ENCODE data around the gene USP48. TPM values are rescaled to one million over a fixed set of nuclear protein-coding genes. Genes with fewer than 3 reads are reported as not detected.
"Not testable (repeated sequence)": the region's sequence is repeated elsewhere in the genome, so short reads cannot be mapped to it uniquely, and the experiment has no call there.

Gene USP48
- total RNA-seq, 4 donors from 2014 or later, result 35.4 to 198 (median 50.7) TPM

- H3K9me3 ChIP-seq, result no peaks in the 10 kb centered on the region
- no peak overlapping the region for H3K4me3 ChIP-seq
- H3K27ac ChIP-seq, result no peak overlapping the region
- no peak for DNase-seq
- no peaks in the 10 kb centered on the region for H3K27me3 ChIP-seq
- no peaks in the 10 kb centered on the region for H3K4me1 ChIP-seq
- TF ChIP-seq POLR2A (IDR thresholded peaks at IDR 0.05) (no peak), CTCF (IDR thresholded peaks at IDR 0.05) (no peak)
- peaks cover 0 to 71% (median 0%) of the 10 kb centered on the region in 3 donors for H3K36me3 ChIP-seq
Measured at GRCh38 chr1:21681426-21681825, 101.5 kb downstream of the USP48 start.

- Histone ChIP-seq H3K27ac (no peak overlapping the region), H3K27me3 (no peaks in the 10 kb centered on the region), H3K36me3 (peaks cover 0 to 66% (median 0%) of the 10 kb centered on the region in 3 donors), H3K9me3 (no peaks in the 10 kb centered on the region), H3K4me3 (no peak overlapping the region), H3K4me1 (no peaks in the 10 kb centered on the region)
- no peak for TF ChIP-seq CTCF (IDR thresholded peaks at IDR 0.05)
- TF ChIP-seq POLR2A (IDR thresholded peaks at IDR 0.05), result no peak
- DNase-seq, result no peak
Measured at GRCh38 chr1:21680918-21681317, 102.0 kb downstream of the USP48 start.

GRCh38 chr1:21680381-21680780 is 102.6 kb downstream of the USP48 start:
- Histone ChIP-seq H3K9me3 (no peaks in the 10 kb centered on the region), H3K4me1 (no peaks in the 10 kb centered on the region), H3K36me3 (peaks cover 0 to 60% (median 0%) of the 10 kb centered on the region in 3 donors), H3K27ac (no peak overlapping the region), H3K27me3 (no peaks in the 10 kb centered on the region), H3K4me3 (no peak overlapping the region)
- DNase-seq, result no peak
- TF ChIP-seq POLR2A (IDR thresholded peaks at IDR 0.05) (no peak), CTCF (IDR thresholded peaks at IDR 0.05) (no peak)

- H3K4me3 ChIP-seq, result no peak overlapping the region
- no peaks in the 10 kb centered on the region for H3K9me3 ChIP-seq
- no peaks in the 10 kb centered on the region for H3K27me3 ChIP-seq
- peak in 1 of 3 donors; percentile 30 for DNase-seq
- TF ChIP-seq POLR2A (IDR thresholded peaks at IDR 0.05) (no peak), CTCF (IDR thresholded peaks at IDR 0.05) (no peak)
- H3K4me1 ChIP-seq, result peaks cover 0 to 9% (median 0%) of the 10 kb centered on the region in 4 donors
- peaks cover 0 to 42% (median 0%) of the 10 kb centered on the region in 3 donors for H3K36me3 ChIP-seq
- no peak overlapping the region for H3K27ac ChIP-seq
Measured at GRCh38 chr1:21677168-21677567, 105.8 kb downstream of the USP48 start.

GRCh38 chr1:21674957-21675356 is 108.0 kb downstream of the USP48 start:
- no peaks in the 10 kb centered on the region for H3K9me3 ChIP-seq
- no peak overlapping the region for H3K27ac ChIP-seq
- TF ChIP-seq CTCF (IDR thresholded peaks at IDR 0.05) (no peak), POLR2A (IDR thresholded peaks at IDR 0.05) (no peak)
- peaks cover 0 to 25% (median 0%) of the 10 kb centered on the region in 3 donors for H3K36me3 ChIP-seq
- H3K4me1 ChIP-seq, result peaks cover 0 to 10% (median under 1%) of the 10 kb centered on the region in 4 donors
- no peak for DNase-seq
- no peaks in the 10 kb centered on the region for H3K27me3 ChIP-seq
- no peak overlapping the region for H3K4me3 ChIP-seq

- DNase-seq, result peak in 1 of 3 donors; percentile 29
- not testable (repeated sequence) for H3K27me3 ChIP-seq, H3K9me3 ChIP-seq, H3K27ac ChIP-seq, H3K4me3 ChIP-seq
- Histone ChIP-seq H3K4me1 (peaks cover 1 to 21% (median 12%) of the 10 kb centered on the region in 4 donors), H3K36me3 (peaks cover 0 to 14% (median 0%) of the 10 kb centered on the region in 3 donors)
Measured at GRCh38 chr1:21673853-21674252, 109.1 kb downstream of the USP48 start.

All from Peyer's patch (tissue), 4 donors.